Esophagus (tissue), 2 donors: ENCODE data around the gene CYP17A1. TPM values are rescaled to one million over a fixed set of nuclear protein-coding genes. Genes with fewer than 3 reads are reported as not detected.
"Not testable (repeated sequence)": the region's sequence is repeated elsewhere in the genome, so short reads cannot be mapped to it uniquely, and the experiment has no call there.

Source experiments
- H3K27ac ChIP-seq, 2 donors: one replicate each; pipeline ENCODE4 v1.5.1; 2013; ENCODE audit warnings: low read depth in 2 of 2, mild to moderate bottlenecking in 2 of 2, inconsistent platforms in 1 of 2, low read length in 1 of 2, moderate library complexity in 1 of 2
- H3K27me3 ChIP-seq, 2 donors: one replicate each; pipeline ENCODE4 v1.6.1; 2013; ENCODE audit warnings: low read length in 2 of 2, control low read depth in 1 of 2, mild to moderate bottlenecking in 1 of 2; ENCODE audit not compliant: insufficient read depth in 2 of 2, control insufficient read depth in 1 of 2
- H3K36me3 ChIP-seq, 2 donors: one replicate each; pipeline ENCODE4 v1.6.1; 2013; ENCODE audit warnings: low read length in 1 of 2; ENCODE audit not compliant: control insufficient read depth in 2 of 2, insufficient read depth in 2 of 2
- H3K4me1 ChIP-seq, 2 donors: one replicate each; pipeline ENCODE4 v1.6.1; 2013; ENCODE audit warnings: low read length in 1 of 2; ENCODE audit not compliant: control insufficient read depth in 2 of 2, insufficient read depth in 2 of 2
- H3K4me3 ChIP-seq, 2 donors: one replicate each; pipeline ENCODE4 v1.5.1; 2013; ENCODE audit warnings: low read length in 2 of 2, mild to moderate bottlenecking in 2 of 2, low read depth in 1 of 2, moderate library complexity in 1 of 2
- H3K9me3 ChIP-seq, 2 donors: one replicate each; pipeline ENCODE4 v1.6.1; 2013; ENCODE audit warnings: mild to moderate bottlenecking in 2 of 2, low read depth in 1 of 2, low read length in 1 of 2, moderate library complexity in 1 of 2; ENCODE audit not compliant: control insufficient read depth in 2 of 2, insufficient read depth in 1 of 2
- WGBS, 2 donors: extraction: QIAGEN DNeasy Blood & Tissue Kit; methylation state at CpG; one replicate each; pipeline ENCODE4 v1.1.7; 2013; 5-methylcytosine and 5-hydroxymethylcytosine counted together
- polyA plus RNA-seq, 2 donors: library from polyadenylated mRNA; stranded (reverse); fragments of 200-250 nt; gene quantifications; one replicate each; pipeline ENCODE4 v1.2.3, GENCODE V29; 2013
- donor health status: healthy with polysubstance abuse.
- donor health status: Bipolar disorder and iron deficiency.

The CYP17A1 gene
- polyA plus RNA-seq, 2 donors = 0.71 TPM; not detected in 1

DNA sequence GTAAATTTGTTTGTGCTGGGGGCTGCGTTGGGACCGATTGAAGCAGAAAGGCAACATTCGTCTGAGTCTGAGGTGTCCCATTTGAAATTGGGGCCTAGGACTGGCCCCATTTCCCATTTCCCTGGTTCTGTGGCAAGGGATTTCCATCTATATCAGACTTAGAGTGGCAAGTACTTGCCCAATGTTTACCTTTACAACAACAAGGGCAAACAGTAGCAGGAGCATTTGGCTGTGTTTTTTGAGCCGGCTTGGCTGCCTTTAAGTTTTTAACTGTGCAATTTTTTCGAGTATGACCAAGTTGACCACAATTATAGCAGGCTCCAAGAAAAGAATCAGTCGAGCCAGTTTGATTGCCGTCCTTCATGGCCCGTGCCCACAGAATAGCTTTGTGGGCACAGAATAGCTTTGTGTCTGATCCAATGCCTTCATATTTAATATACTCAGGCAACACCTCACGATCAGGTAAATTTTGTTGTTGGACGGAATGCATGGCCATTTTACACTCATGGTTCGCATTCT lies 4.7 kb upstream of the CYP17A1 start:
- H3K36me3 ChIP-seq = peaks cover 0 to 2% of the 10 kb centered on the region in 2 donors
- H3K4me3 ChIP-seq = no peak overlapping the region
- H3K27ac ChIP-seq = no peak overlapping the region
- no peaks in the 10 kb centered on the region for H3K27me3 ChIP-seq
- WGBS, 2 donors = 77 to 84% methylated on average over 11 of the region's 11 CpGs
- no peaks in the 10 kb centered on the region for H3K4me1 ChIP-seq
- H3K9me3 ChIP-seq = no peaks in the 10 kb centered on the region

DNA sequence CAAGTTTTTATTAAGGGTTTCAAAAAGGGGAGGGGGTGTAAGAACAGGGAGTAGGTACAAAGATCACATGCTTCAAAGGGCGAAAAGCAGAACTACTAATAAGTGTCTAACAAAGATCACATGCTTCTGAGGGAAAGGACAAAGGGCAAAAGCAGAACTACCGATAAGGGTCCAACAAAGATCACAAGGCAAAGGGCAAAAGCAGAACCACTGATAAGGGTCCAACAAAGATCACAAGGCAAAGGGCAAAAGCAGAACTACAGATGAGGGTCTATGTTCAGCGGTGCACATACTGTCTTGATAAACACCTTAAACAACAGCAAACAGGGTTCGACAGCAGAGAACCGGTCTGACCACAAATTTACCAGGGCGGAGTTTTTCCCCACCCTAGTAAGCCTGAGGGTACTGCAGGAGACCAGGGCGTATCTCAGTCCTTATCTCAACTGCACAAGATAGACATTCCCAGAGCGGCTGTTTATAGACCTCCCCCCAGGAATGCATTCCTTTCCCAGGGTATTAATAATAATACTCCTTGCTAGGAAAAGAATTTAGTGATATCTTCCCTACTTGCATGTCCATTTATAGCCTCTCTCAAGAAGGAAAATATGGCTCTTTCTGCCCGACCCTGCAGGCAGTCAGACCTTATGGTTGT lies 1.2 kb upstream of the CYP17A1 start:
- WGBS, 2 donors = 80 to 83% methylated on average over 9 of the region's 9 CpGs

DNA sequence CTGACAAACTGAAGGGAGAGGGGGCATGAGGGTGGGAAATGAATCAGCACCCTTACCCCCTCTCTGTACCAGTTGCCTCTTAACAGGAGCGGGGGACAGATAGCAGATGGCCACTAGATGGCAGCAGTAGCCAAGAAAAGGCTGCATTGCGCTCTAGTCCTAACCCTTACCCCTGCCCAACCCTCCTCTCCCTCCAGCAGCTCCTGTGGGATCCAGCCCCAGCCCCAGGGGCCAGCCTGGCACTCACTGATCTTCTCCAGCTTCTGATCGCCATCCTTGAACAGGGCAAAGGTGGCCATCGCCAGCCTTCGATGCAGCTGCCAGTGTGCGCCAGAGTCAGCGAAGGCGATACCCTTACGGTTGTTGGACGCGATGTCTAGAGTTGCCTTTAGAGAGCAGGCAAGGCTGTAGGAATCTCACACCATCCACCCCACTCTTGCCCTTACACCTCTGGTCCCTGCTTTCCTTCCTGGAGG lies 2.2 kb downstream of the CYP17A1 start:
- 67 to 68% methylated on average over 11 of the region's 11 CpGs for WGBS, 2 donors
- no peaks in the 10 kb centered on the region for H3K36me3 ChIP-seq

More for the DNA sequence above, 1.2 kb upstream of the CYP17A1 start:
- H3K4me1 ChIP-seq, H3K27me3 ChIP-seq, H3K27ac ChIP-seq, H3K36me3 ChIP-seq, H3K4me3 ChIP-seq, H3K9me3 ChIP-seq: not testable (repeated sequence)

DNA sequence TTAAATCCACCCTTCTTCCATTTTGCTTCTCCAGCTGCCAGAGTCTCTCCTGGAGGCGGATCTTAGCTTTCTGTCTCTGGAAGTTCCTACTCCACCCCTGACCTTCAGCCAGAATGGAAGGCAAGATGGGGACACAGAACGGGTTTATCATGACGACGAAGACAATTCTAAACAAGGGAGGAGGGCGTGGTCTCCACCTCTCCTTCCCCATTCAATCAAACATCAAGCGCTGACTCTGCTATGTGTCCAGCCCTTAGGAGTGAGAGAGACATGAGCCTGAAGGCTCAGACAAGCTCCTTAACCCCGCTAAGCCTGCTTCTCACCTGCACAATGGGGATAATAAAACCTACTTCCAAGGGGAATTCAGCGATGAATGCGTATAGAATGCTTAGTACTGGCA lies 3.1 kb downstream of the CYP17A1 start:
- H3K36me3 ChIP-seq = no peaks in the 10 kb centered on the region
- H3K9me3 ChIP-seq = no peaks in the 10 kb centered on the region
- peaks cover 2 to 4% of the 10 kb centered on the region in 2 donors for H3K4me1 ChIP-seq
- H3K4me3 ChIP-seq = no peak overlapping the region
- 45% methylated on average over 9 of the region's 9 CpGs for WGBS, 2 donors
- H3K27me3 ChIP-seq = no peaks in the 10 kb centered on the region
- H3K27ac ChIP-seq = no peak overlapping the region

More for the DNA sequence above, 2.2 kb downstream of the CYP17A1 start:
- H3K4me1 ChIP-seq = peaks cover 2 to 4% of the 10 kb centered on the region in 2 donors
- H3K9me3 ChIP-seq = no peaks in the 10 kb centered on the region
- no peak overlapping the region for H3K27ac ChIP-seq
- no peak overlapping the region for H3K4me3 ChIP-seq
- H3K27me3 ChIP-seq = no peaks in the 10 kb centered on the region

DNA sequence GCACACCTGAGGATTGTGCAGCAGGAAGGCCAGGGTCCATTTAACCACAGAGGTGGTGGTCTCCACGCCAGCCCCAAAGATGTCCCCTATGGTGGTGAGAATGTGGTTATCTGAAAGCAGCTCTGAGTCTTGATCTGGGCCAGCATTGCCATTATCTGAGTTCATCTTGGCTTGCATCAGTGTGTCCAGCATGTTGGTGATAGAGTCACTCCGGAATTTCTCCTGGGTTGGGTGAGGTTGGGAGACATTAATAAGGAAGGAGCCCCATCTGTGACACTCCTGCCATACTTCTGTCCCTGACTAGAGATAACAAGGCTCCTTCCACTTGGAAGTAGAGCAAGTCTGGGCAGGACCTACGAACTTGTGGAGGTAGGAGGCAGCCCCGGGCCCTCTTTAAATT lies 4.2 kb downstream of the CYP17A1 start:
- no peak overlapping the region for H3K4me3 ChIP-seq
- WGBS, 2 donors = 84 to 85% methylated on average over 4 of the region's 4 CpGs

DNA sequence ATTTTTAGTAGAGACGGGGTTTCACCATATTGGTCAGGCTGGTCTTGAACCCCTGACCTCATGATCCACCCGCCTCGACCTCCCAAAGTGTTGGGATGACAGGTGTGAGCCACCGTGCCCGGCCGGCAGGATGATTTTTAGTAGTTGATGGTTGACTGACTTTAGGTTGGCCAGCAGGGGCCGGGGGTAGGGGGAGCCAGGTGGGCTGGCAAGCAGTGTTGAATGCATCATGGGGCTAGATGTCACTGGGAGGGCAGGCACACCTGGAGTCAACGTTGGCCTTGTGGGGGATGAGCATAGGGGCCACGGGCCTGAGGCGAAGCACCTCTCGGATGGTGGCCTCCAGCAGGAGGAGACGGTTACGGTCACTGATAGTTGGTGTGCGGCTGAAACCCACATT lies 5.0 kb downstream of the CYP17A1 start:
- Histone ChIP-seq H3K4me1 (peaks cover 2 to 4% of the 10 kb centered on the region in 2 donors), H3K27ac (no peak overlapping the region), H3K36me3 (no peaks in the 10 kb centered on the region), H3K27me3 (no peaks in the 10 kb centered on the region), H3K9me3 (no peaks in the 10 kb centered on the region), H3K4me3 (no peak overlapping the region)
- WGBS, 2 donors = 84 to 88% methylated on average over 14 of the region's 14 CpGs

More for the DNA sequence above, 4.2 kb downstream of the CYP17A1 start:
- H3K9me3 ChIP-seq = no peaks in the 10 kb centered on the region
- no peaks in the 10 kb centered on the region for H3K36me3 ChIP-seq
- H3K4me1 ChIP-seq = peaks cover 2 to 4% of the 10 kb centered on the region in 2 donors
- no peaks in the 10 kb centered on the region for H3K27me3 ChIP-seq
- H3K27ac ChIP-seq = no peak overlapping the region

DNA sequence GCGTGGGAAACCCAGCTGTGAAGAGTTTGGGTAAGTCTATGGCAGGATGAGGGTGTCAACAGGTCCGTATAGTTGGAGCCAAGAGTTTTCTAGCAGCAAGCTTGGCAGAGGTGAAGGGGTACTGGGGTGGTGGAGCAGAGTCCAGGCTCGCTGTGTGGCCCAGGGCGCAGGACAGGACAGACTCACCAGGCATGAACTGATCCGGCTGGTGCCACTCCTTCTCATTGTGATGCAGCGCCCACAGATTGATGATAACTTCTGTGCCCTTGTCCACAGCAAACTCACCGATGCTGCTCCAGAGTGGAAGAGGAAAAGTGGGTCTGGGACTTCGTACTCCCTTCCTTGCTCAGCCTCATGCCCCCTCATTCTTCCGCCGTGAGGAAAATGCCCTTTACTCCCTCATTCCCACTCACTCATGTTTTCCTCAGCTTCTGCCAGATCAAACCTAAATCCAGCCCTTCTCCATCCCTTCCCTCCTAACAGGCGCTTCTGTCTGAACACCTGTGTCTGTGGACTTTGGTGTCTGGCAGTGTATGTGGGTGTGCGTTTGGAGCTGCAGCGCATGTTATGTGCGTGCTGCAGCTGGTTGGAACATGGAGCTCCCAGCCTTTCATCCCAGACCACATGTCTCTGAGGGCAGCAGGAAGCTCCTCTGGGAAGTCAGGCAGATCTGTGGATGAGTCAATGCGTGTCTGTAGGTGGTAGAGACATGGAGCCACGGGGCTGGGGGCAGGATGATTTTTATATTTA lies 5.7 kb downstream of the CYP17A1 start:
- no peak overlapping the region for H3K4me3 ChIP-seq
- H3K4me1 ChIP-seq = peaks cover 2 to 4% of the 10 kb centered on the region in 2 donors
- H3K36me3 ChIP-seq = no peaks in the 10 kb centered on the region
- no peak overlapping the region for H3K27ac ChIP-seq
- 61 to 67% methylated on average over 16 of the region's 16 CpGs for WGBS, 2 donors
- no peaks in the 10 kb centered on the region for H3K27me3 ChIP-seq
- no peaks in the 10 kb centered on the region for H3K9me3 ChIP-seq

DNA sequence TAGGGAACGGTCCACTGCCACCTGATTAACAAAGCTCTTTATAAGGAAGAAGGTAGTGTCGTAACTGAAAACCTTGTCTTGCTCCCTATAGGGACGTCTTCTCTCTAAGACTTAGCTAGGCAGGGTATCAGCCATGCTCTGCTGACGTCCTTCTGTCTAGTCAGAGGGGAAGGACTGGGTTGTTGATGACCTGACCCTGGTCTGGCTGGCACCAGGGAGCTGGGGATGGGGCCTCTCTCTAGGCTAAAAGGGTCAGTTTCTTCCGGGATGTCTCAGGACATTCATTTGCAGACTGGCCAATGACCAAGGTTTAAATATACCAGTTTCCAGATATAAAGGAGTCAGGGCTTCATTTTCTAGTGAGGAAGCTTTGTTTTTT lies 9.6 kb downstream of the CYP17A1 start:
- no peaks in the 10 kb centered on the region for H3K36me3 ChIP-seq
- no peaks in the 10 kb centered on the region for H3K4me1 ChIP-seq
- no peaks in the 10 kb centered on the region for H3K27me3 ChIP-seq
- no peak overlapping the region for H3K4me3 ChIP-seq
- no peaks in the 10 kb centered on the region for H3K9me3 ChIP-seq
- H3K27ac ChIP-seq = no peak overlapping the region
- 83 to 85% methylated on average over 5 of the region's 5 CpGs for WGBS, 2 donors

DNA sequence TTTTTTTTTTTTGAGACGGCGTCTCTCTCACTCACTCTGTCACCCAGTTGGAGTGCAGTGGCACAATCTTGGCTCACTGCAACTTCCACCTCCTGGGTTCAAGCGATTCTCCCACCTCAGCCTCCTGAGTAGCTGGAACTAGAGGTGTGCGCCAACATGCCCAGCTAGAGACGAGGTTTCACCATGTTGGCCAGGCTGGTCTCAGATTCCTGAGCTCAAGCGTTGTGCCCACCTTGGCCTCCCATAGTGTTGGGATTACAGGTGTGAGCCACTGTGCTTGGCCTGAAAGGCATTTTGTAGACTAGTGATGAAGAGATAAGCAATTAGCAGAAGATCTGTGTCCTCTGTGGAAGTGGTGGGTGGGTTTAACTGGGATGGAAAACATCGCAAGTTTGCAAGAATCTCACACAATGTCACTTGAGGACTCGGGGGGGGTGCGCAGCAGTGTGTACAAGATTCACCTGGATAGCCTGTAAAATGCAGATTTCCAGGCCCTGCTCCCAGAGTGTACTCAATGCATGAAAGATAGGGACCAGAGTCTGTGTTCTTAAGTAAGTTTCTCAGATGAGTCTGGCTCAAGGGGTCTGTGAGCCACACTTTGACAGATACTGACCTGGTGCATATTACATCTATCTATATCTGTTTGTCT lies 10.9 kb downstream of the CYP17A1 start:
- H3K36me3 ChIP-seq = no peaks in the 10 kb centered on the region
- H3K4me1 ChIP-seq = no peaks in the 10 kb centered on the region
- no peaks in the 10 kb centered on the region for H3K27me3 ChIP-seq
- WGBS, 2 donors = 91% methylated on average over 8 to 9 of the region's 9 CpGs
- H3K4me3 ChIP-seq = no peak overlapping the region
- H3K27ac ChIP-seq = no peak overlapping the region
- no peaks in the 10 kb centered on the region for H3K9me3 ChIP-seq
